Measurements from ENCODE around the gene CYP24A1. TPM values are rescaled to one million over a fixed set of nuclear protein-coding genes. Genes with fewer than 3 reads are reported as not detected.

The CYP24A1 gene
- total RNA-seq, 4 donors from 2014 or later = 1.0 to 2.5 (median 1.5) TPM; not detected in 1

GRCh38 chr20:54180931-54181330 is 7.1 kb upstream of the CYP24A1 start:
- H3K27ac ChIP-seq = no peak overlapping the region
- no peak for TF ChIP-seq POLR2A (IDR thresholded peaks at IDR 0.05)
- TF ChIP-seq CTCF (IDR thresholded peaks at IDR 0.05) = no peak
- no peak for TF ChIP-seq POLR2AphosphoS5 (IDR thresholded peaks at IDR 0.05)
- TF ChIP-seq EP300 (IDR thresholded peaks at IDR 0.05) = no peak
- H3K4me1 ChIP-seq = peaks cover 5% of the 10 kb centered on the region
- no peak overlapping the region for H3K4me3 ChIP-seq
- no peak for DNase-seq (ENCODE audit: low spot score in 2 of 2)
- WGBS = 82% methylated on average over 1 of the region's 1 CpG
- H3K36me3 ChIP-seq = no peaks in the 10 kb centered on the region
- peaks cover 8% of the 10 kb centered on the region for H3K27me3 ChIP-seq
- no peaks in the 10 kb centered on the region for H3K9me3 ChIP-seq

- no peak for DNase-seq (ENCODE audit: low spot score in 2 of 2)
- Histone ChIP-seq H3K36me3 (no peaks in the 10 kb centered on the region), H3K4me3 (no peak overlapping the region), H3K9me3 (no peaks in the 10 kb centered on the region), H3K4me1 (peaks cover 1% of the 10 kb centered on the region), H3K27ac (no peak overlapping the region), H3K27me3 (peaks cover 15% of the 10 kb centered on the region)
- 41% methylated on average over 2 of the region's 2 CpGs for WGBS
- TF ChIP-seq POLR2AphosphoS5 (IDR thresholded peaks at IDR 0.05) = no peak
- TF ChIP-seq EP300 (IDR thresholded peaks at IDR 0.05) = no peak
- TF ChIP-seq POLR2A (IDR thresholded peaks at IDR 0.05) = no peak
- no peak for TF ChIP-seq CTCF (IDR thresholded peaks at IDR 0.05)
Measured at GRCh38 chr20:54179946-54180345, 6.2 kb upstream of the CYP24A1 start.

GRCh38 chr20:54178256-54178655 is 4.5 kb upstream of the CYP24A1 start:
- H3K9me3 ChIP-seq = no peaks in the 10 kb centered on the region
- no peak for DNase-seq (ENCODE audit: low spot score in 2 of 2)
- TF ChIP-seq CTCF (IDR thresholded peaks at IDR 0.05) (no peak), POLR2A (IDR thresholded peaks at IDR 0.05) (no peak), EP300 (IDR thresholded peaks at IDR 0.05) (no peak), POLR2AphosphoS5 (IDR thresholded peaks at IDR 0.05) (no peak)
- H3K4me1 ChIP-seq = peaks cover 18% of the 10 kb centered on the region
- H3K27me3 ChIP-seq = peaks cover 30% of the 10 kb centered on the region
- no peak overlapping the region for H3K27ac ChIP-seq
- no peak overlapping the region for H3K4me3 ChIP-seq
- no peaks in the 10 kb centered on the region for H3K36me3 ChIP-seq
- WGBS = 64% methylated on average over 2 of the region's 2 CpGs

- H3K4me3 ChIP-seq = no peak overlapping the region
- H3K4me1 ChIP-seq = peaks cover 25% of the 10 kb centered on the region
- no peak for DNase-seq (ENCODE audit: low spot score in 2 of 2)
- H3K27ac ChIP-seq = no peak overlapping the region
- H3K27me3 ChIP-seq = peaks cover 39% of the 10 kb centered on the region
- no peaks in the 10 kb centered on the region for H3K9me3 ChIP-seq
- H3K36me3 ChIP-seq = no peaks in the 10 kb centered on the region
- WGBS = 89% methylated on average over 6 of the region's 6 CpGs
- TF ChIP-seq POLR2AphosphoS5 (IDR thresholded peaks at IDR 0.05) (no peak), EP300 (IDR thresholded peaks at IDR 0.05) (no peak), CTCF (IDR thresholded peaks at IDR 0.05) (no peak), POLR2A (IDR thresholded peaks at IDR 0.05) (no peak)
Measured at GRCh38 chr20:54177378-54177777, 3.6 kb upstream of the CYP24A1 start.

GRCh38 chr20:54176610-54177009 is 2.8 kb upstream of the CYP24A1 start:
- Histone ChIP-seq H3K9me3 (no peaks in the 10 kb centered on the region), H3K36me3 (no peaks in the 10 kb centered on the region), H3K27me3 (peaks cover 46% of the 10 kb centered on the region), H3K4me3 (no peak overlapping the region), H3K4me1 (peaks cover 25% of the 10 kb centered on the region), H3K27ac (no peak overlapping the region)
- WGBS = 60% methylated on average over 2 of the region's 2 CpGs
- TF ChIP-seq POLR2AphosphoS5 (IDR thresholded peaks at IDR 0.05) = no peak
- DNase-seq (ENCODE audit: low spot score in 2 of 2) = no peak

Data from suprapubic skin (tissue), 4 donors.